Stimulated activated CD8-positive, alpha-beta memory T cell treated with anti-CD3 and anti-CD28 coated beads, Interleukin-12 subunit alpha, Interleukin-12 subunit beta, amount 100 ng/mL, for 1 hour (primary cell): ENCODE data around the gene EPC1.

ENCODE experiments used
- DNase-seq: peaks from one replicate; pipeline ENCODE4 v3.0.0-alpha.2; 2020; ENCODE audit warnings: low read depth

The EPC1 gene

DNA sequence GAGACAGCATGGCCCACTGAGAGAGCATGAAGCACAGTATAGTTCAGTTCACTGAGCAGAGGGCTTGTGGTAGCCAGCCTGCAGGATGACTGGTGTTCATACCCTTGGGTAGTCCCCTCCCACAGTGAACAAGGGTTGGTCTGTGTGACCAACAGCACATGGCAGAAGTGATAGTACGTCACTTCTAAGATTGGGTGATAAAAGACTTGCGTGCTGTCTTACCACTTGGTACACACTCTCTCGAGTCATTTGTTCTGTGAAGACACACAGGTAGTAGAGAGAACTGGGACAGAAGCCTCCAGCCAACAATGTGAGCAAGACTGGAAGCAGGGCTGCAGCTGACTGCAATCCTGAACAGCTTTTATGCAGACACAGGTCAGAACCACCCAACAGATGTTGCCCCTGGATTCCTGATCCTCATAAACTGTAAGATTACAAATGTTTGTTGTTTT, 14.6 kb downstream of the EPC1 start:
- DNase-seq = peak; percentile 50

DNA sequence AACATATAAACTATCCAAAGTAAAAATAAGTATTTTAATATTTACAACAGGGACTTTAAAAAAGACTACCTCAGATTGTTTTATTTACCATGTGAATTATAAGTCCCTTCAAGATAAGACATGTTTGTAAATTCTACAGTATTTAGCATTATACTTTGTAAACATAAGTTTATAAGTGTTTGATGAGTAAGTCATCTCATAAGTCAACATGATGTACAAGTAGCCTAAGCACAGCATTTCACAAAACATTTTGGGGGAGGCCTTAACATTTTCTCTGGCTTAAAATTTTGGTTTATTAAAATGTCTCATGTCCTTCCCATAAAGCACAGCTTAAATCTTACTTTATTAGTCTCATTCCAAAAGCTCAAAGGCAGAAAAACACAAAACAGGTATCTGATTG, 15.4 kb downstream of the EPC1 start:
- DNase-seq = no peak

DNA sequence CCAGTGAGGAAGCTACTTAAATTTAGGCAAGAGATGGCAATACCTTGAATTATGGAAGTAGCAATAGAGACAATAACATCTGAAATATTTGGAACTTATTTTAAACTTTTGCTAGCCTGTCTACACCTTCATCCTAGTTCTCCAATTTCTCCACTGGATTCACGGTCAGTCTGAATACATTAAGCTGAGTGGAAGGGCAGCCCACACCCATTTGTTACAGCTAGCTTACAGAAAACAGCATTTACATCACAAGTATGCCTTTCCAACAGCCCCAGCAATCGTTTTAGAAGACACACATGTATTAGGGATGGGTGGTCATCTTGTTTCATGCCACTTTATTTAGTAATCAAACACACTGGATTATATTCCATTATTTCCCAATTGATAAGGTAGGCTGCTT, 16.7 kb downstream of the EPC1 start:
- DNase-seq = no peak

- DNase-seq = no peak
Measured at GRCh38 chr10:32329061-32329460, 17.9 kb downstream of the EPC1 start.

- DNase-seq = no peak
Measured at GRCh38 chr10:32328499-32328898, 18.5 kb downstream of the EPC1 start.

DNA sequence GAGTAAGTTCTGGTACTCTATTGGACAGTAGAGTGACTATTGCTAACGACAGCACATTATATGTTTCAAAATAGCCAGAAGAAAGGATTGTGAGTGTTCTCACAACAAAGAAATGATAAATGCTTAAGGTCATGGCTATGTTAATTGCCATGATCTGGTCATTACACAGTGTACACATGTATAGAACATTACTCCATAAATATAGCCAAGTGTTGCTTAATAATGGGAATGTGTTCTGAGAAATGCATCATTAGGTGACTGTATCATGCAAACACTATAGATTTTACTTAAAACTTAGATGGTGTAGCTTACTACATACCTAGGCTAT, 19.6 kb downstream of the EPC1 start:
- DNase-seq = no peak

GRCh38 chr10:32326680-32327363, 20.1 kb downstream of the EPC1 start:
- no peak for DNase-seq

- no peak for DNase-seq
Measured at GRCh38 chr10:32326119-32326518, 20.8 kb downstream of the EPC1 start.

GRCh38 chr10:32323051-32323450, 23.9 kb downstream of the EPC1 start:
- no peak for DNase-seq

DNA sequence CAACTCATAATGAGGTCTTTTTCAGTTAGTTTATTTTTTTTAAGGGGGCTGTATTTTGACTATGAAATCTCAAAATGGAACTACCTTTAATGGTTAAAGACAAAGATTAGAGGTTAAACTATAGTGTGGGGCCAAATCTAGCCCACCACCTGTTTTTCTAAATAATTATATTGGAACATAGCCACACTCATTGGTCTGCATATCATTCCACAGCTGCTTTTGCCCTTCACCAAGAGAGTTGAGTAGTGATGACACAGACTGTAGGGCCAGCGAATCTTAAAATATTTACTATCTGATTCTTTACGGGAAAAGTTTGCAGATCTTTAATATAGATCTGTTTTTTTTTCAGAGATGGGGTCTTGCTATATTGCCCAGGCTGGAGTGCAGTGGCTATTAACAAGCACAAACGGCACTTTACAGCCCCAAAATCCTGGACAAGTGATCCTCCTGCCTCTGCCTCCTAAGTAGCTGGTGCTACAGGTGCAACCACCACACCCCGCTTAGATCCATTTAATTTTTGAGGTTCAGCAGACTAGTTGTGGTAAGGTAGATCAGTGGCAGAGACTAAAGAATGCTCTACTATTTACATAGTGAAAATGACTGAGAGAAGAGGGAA, 25.8 kb downstream of the EPC1 start:
- DNase-seq = no peak

DNA sequence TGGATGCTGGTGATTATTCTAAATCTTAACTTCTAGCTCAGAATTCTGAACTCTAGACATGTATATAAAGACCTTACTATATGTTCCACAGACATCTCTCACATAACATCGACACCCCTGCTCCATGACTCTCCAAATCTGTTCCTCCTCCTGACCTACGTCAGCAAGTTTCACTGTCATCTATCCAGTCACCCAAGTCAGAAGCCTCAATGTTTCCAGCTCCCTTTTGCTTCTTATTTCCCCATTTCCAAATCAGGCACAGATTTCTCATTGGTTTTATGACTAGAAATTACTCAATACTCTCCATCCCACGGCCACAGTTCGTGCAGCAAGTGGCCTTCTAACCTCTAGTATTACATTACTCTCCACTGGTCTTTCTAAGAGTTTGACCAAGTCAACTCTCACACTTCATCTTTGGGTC, 28.5 kb downstream of the EPC1 start:
- DNase-seq = no peak

DNA sequence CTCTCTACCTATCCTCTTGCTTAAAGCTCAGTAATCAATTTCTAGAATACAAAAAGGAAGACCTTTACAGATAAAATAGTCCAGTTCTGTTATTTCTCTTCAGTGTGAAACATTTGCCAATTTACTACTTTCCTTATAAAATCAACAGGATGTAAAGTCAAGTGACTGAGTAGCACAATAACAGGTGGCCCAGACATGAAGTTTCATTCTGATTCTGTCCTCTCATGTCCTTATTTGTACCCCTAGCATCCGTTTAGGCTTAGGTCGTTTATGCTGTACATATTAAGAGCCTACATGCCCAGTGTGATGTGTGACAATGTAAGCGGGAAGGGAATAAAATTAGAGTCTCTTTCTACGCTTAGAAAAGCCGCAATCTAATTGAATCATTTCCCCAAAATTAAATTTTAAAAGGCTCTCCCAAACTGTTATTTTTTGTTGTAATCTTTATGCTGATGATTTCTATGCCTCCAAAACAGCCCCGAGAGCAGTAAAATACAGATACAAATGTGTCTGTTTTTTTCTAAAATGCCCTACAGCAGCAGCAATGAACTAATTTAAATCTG, 29.1 kb downstream of the EPC1 start:
- no peak for DNase-seq

GRCh38 chr10:32315424-32315823, 31.5 kb downstream of the EPC1 start:
- DNase-seq = no peak

DNA sequence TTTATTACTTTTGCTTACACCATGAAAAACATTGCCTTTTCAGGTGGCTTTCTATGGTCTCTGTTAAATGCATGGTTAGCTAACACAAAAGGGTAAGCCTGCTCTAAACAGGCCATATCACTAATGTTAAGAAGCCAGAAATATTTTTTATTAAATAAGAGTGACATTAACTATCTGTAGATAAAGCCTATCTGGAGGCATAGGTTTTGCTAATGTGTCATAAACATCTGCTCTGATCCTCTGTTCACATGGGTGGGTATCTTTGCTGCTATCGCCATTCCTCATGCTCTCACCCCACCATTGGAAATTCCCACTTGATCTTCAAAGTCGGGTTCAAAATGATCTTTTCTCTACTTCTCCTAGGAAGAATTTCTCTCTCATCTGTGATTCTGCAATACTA, 32.4 kb downstream of the EPC1 start:
- no peak for DNase-seq

- no peak for DNase-seq
Measured at GRCh38 chr10:32308027-32308603, 38.8 kb downstream of the EPC1 start.

DNA sequence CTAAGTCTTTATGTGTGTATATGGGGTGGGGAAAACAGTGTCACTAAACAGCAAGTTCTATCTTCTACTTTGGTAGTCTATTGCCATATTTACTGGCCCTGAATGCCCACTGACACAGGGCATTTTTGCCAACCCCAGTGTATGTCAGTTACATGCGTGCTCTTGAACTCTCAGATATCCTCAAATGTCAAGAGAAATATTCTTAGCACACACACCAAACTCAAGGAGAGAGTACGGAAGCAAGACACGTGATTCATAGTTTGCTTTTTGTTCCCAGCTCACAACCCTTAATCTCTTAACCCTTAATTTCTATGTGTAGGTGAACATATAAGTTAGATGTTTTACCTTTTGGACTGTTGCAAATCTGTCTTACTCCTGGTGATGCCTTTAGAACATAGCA, 39.3 kb downstream of the EPC1 start:
- no peak for DNase-seq

GRCh38 chr10:32299354-32299980, 47.5 kb downstream of the EPC1 start:
- DNase-seq = no peak

- no peak for DNase-seq
Measured at GRCh38 chr10:32298075-32298812, 48.7 kb downstream of the EPC1 start.

DNA sequence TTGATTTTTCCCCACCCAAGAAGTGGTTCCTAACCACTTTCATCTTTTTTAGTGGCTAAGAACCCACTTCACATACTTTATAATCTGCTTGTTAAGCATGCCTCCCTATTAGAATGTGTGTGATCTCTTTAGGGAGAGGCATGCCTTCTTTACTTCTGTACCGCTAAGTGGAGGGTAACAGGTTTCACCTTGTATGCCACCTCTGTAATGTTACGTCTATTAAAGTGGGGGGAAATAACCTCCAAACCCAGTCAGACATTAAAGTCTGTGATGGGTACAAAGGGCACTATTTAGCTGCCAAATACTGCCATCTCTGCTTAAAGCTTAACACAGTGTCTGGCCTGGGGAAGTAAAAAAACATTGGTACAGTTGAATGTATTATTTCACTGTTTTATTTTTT, 51.9 kb downstream of the EPC1 start:
- DNase-seq = no peak

GRCh38 chr10:32293581-32293980, 53.4 kb downstream of the EPC1 start:
- no peak for DNase-seq

- no peak for DNase-seq
Measured at GRCh38 chr10:32279795-32280194, 67.2 kb downstream of the EPC1 start.

DNA sequence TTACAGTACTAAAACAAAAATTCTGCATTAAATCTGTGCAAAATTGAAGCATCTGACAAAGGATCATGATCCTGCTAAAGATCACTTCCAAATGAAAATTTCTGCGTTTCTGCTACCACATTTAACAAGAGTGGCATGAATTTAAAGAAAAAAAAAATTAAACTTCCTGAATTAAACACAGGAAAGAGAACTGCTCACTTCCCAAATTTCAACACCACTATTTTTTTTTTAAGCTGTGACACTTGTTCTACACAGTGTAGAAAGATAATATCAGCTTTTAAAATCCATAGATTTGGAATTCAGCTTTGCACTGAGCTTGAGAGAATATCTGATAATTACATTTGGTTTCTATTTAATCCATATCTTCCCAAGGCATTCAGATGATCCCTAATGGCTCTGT, 73.6 kb downstream of the EPC1 start:
- no peak for DNase-seq
